Activated CD4-positive, alpha-beta memory T cell treated with anti-CD3 and anti-CD28 coated beads for 36 hours (primary cell): ENCODE results near the gene SAFB. TPM values are rescaled to one million over a fixed set of nuclear protein-coding genes. Genes with fewer than 3 reads are reported as not detected.
A peak's percentile ranks its signal among the peaks of the same experiment; 100 is the strongest.
"Not testable (repeated sequence)": the region's sequence is repeated elsewhere in the genome, so short reads cannot be mapped to it uniquely, and the experiment has no call there.

Experiments used
- CTCF ChIA-PET: fragments of 350-600 bp; sonication (Branson Sonifier 250); formaldehyde crosslinking; loops from one replicate; lab custom pipeline; 2021; ENCODE audit warnings: antibody characterized with exemption, inconsistent platforms; lab: Charles Lee
- POLR2A ChIA-PET: fragments of 350-600 bp; sonication (Branson Sonifier 250); formaldehyde crosslinking; loops from one replicate; lab custom pipeline; 2021; ENCODE audit warnings: antibody characterized with exemption; lab: Charles Lee
- DNase-seq: peaks from one replicate; pipeline ENCODE4 v3.0.0-alpha.2; 2020
- H3K27ac Mint-ChIP-seq: one replicate; pipeline ENCODE4 v1.8.0; 2021; ENCODE audit warnings: mixed read lengths
- H3K27me3 Mint-ChIP-seq: one replicate; pipeline ENCODE4 v1.8.0; 2021; ENCODE audit warnings: mixed read lengths
- H3K36me3 Mint-ChIP-seq: one replicate; pipeline ENCODE4 v1.8.0; 2021; ENCODE audit warnings: mixed read lengths
- H3K4me1 Mint-ChIP-seq: one replicate; pipeline ENCODE4 v1.8.0; 2021; ENCODE audit warnings: low read depth, mixed read lengths
- H3K4me3 Mint-ChIP-seq: one replicate; pipeline ENCODE4 v1.8.0; 2021; ENCODE audit warnings: mild to moderate bottlenecking, mixed read lengths
- H3K9me3 Mint-ChIP-seq: one replicate; pipeline ENCODE4 v1.8.0; 2021; ENCODE audit warnings: mixed read lengths
- intact Hi-C: fragments of 100-400 bp; cut with micrococcal nuclease; formaldehyde crosslinking; loops from one replicate; pipeline ENCODE4 v1.15.1; 2023
- total RNA-seq, 2 experiments: library from RNA; stranded (reverse); gene quantifications; one replicate each; pipeline ENCODE4 v1.2.3, GENCODE V29; 2021

Gene SAFB
- total RNA-seq, 2 experiments from 2014 or later: 103 to 113 TPM

GRCh38 chr19:5607318-5608275 is 15.3 kb upstream of the SAFB start:
- CTCF ChIA-PET: no interaction called here
- DNase-seq: no peak
- Mint-ChIP-seq H3K9me3 (no peaks in the 10 kb centered on the region), H3K4me1 (peaks cover 13% of the 10 kb centered on the region), H3K27me3 (no peaks in the 10 kb centered on the region), H3K36me3 (peaks cover 70% of the 10 kb centered on the region), H3K27ac (peak overlapping the region; percentile 38), H3K4me3 (no peak overlapping the region)
- POLR2A ChIA-PET: interaction anchor here (1.0 kb wide), 1 partner anchor 15 kb away, joined by 3 read pairs; the partner anchor contains the start of genes SAFB and SAFB2
- intact Hi-C loops: no loop called here

DNA sequence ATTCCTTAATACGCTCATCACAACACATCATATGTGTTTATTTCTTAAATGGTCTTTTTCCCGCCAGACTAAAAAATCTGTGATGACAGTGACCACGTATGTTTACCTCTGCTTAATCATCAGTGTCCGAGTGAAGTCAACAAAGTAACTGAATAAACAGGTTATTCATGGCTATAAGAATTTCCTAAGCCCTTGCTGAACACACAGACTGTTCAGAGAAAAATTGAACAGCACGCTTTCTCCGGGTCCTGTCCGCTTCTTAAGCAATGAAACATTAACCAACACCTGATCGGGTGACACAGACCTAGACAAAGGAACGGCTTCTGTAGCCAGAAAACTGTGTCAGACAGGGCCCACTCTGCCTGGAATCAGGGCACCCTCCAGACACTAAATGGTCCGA is 14.6 kb upstream of the SAFB start:
- POLR2A ChIA-PET: interaction anchor here (1.0 kb wide), 1 partner anchor 14 kb away, joined by 3 read pairs; the partner anchor contains the start of genes SAFB and SAFB2
- peaks cover 13% of the 10 kb centered on the region for H3K4me1 Mint-ChIP-seq
- no peak overlapping the region for H3K27ac Mint-ChIP-seq
- H3K27me3 Mint-ChIP-seq: no peaks in the 10 kb centered on the region
- intact Hi-C loops: no loop called here
- CTCF ChIA-PET: no interaction called here
- no peaks in the 10 kb centered on the region for H3K9me3 Mint-ChIP-seq
- DNase-seq: no peak
- H3K36me3 Mint-ChIP-seq: peaks cover 73% of the 10 kb centered on the region
- no peak overlapping the region for H3K4me3 Mint-ChIP-seq

DNA sequence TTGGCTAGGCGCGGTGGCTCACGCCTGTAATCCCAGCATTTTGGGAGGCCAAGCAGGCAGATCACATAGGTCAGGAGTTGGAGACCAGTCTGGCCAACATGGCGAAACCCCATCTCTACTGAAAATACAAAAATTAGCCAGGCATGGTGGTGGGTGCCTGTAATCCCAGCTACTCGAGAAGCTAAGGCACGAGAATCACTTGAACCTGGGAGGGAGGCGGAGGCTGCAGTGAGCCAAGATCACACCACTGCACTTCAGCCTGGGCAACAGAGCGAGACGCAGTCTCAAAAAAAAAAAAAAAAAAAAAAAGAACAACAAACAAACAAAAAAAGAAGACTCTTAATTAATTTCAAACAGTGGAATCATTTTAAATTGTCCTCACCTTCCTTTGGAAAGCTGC is 14.1 kb upstream of the SAFB start:
- H3K27ac Mint-ChIP-seq, POLR2A ChIA-PET, H3K9me3 Mint-ChIP-seq, DNase-seq, intact Hi-C loops, H3K4me3 Mint-ChIP-seq, CTCF ChIA-PET, H3K27me3 Mint-ChIP-seq: not testable (repeated sequence)
- peaks cover 13% of the 10 kb centered on the region for H3K4me1 Mint-ChIP-seq
- peaks cover 73% of the 10 kb centered on the region for H3K36me3 Mint-ChIP-seq

DNA sequence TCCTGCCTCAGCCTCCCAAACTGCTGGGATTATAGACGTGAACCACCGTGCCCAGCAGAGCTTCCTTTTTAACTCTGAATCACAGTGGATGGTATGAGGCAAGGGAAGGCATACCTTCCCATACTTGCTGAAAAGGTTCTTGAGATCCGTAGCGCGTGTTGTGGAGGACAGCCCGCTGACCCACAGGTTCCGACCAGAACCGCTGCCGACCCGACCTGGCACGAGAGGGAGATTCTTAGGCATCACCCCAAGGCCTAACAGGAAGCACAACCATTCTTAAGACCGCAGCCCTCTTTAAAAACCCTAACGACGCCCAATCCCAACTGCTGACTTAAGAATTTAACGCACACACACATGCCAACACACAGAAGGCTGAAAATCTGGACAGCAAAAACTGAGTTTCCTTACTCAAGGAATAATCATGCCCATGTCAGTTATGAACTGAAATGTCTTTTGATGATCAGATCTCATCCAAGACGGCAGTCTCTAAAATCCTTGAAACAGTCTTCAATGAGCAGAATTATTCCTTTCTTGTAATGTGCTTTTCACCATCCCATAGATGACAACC is 12.9 kb upstream of the SAFB start:
- Mint-ChIP-seq H3K36me3 (peaks cover 75% of the 10 kb centered on the region), H3K27me3 (no peaks in the 10 kb centered on the region), H3K9me3 (no peaks in the 10 kb centered on the region), H3K4me1 (peaks cover 13% of the 10 kb centered on the region), H3K27ac (no peak overlapping the region), H3K4me3 (no peak overlapping the region)
- DNase-seq: no peak
- CTCF ChIA-PET: no interaction called here
- POLR2A ChIA-PET: no interaction called here
- intact Hi-C loops: no loop called here

GRCh38 chr19:5612891-5613865 is 9.7 kb upstream of the SAFB start:
- ChIA-PET POLR2A (no interaction called here), CTCF (no interaction called here)
- H3K27me3 Mint-ChIP-seq: no peaks in the 10 kb centered on the region
- no peak for DNase-seq
- intact Hi-C loops: no loop called here
- H3K9me3 Mint-ChIP-seq: no peaks in the 10 kb centered on the region
- H3K36me3 Mint-ChIP-seq: peaks cover 76% of the 10 kb centered on the region
- H3K27ac Mint-ChIP-seq: peak overlapping the region; percentile 3
- peaks cover 10% of the 10 kb centered on the region for H3K4me1 Mint-ChIP-seq
- no peak overlapping the region for H3K4me3 Mint-ChIP-seq

DNA sequence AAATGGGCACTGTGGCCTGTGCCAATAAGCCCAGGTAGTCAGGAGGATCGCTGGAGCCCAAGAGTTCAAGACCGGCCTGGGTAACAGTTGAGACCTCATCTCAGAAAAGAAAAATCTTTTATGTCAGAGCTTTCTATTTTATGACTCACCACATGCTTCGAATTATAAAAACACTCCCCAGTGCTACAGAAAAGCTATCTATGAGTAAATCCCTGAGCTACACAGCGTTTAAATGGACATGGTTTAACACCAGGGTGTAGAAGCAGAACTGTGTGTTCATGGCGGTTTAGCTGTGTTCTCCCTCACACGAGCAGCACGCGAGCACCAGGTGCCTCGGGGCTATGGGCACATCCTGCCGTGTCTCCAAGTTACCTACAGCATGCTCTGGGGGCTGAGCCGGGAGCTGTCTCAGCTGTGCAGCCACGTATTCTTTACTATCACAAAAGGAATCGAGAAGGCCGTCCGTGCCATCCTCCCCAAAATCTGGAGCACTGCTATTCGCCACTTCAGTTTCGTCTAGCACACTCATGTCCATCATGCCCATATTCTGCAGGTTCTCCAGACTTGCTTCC is 7.0 kb upstream of the SAFB start:
- POLR2A ChIA-PET: no interaction called here
- Mint-ChIP-seq H3K27me3 (no peaks in the 10 kb centered on the region), H3K36me3 (peaks cover 69% of the 10 kb centered on the region), H3K27ac (no peak overlapping the region), H3K4me1 (peaks cover 32% of the 10 kb centered on the region), H3K4me3 (no peak overlapping the region), H3K9me3 (no peaks in the 10 kb centered on the region)
- DNase-seq: no peak
- CTCF ChIA-PET: interaction anchor here (0.7 kb wide), 1 partner anchor 588 kb away, joined by 3 read pairs; no protein-coding TSS in a partner anchor
- intact Hi-C loops: no loop called here

DNA sequence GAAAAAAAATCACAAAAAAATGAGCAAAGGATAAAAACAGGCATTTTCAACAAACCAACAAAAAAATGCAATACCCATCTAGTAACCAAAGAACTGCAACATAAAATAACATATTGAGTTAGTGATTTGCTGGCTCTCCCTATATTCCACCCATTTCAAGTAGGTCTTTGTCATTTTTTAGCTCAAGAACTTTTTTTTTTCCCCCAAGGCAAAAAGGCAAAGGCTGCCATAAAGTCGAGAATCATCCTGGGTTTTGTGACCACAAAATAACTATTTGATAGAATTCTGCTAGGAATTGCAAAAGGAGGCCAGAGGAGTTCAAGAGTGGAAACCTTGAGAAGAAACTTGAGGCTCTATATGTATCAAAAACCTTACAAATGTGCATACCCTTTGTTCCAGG is 5.8 kb upstream of the SAFB start:
- H3K36me3 Mint-ChIP-seq: peaks cover 69% of the 10 kb centered on the region
- intact Hi-C loops: no loop called here
- DNase-seq: no peak
- CTCF ChIA-PET: interaction anchor here (0.6 kb wide), 2 partner anchors 21 to 37 kb away, joined by 3 read pairs; no protein-coding TSS in a partner anchor
- H3K27me3 Mint-ChIP-seq: no peaks in the 10 kb centered on the region
- POLR2A ChIA-PET: no interaction called here
- no peak overlapping the region for H3K4me3 Mint-ChIP-seq
- no peak overlapping the region for H3K27ac Mint-ChIP-seq
- no peaks in the 10 kb centered on the region for H3K9me3 Mint-ChIP-seq
- H3K4me1 Mint-ChIP-seq: peaks cover 39% of the 10 kb centered on the region

- POLR2A ChIA-PET: no interaction called here
- H3K36me3 Mint-ChIP-seq: peaks cover 62% of the 10 kb centered on the region
- peaks cover 3% of the 10 kb centered on the region for H3K27me3 Mint-ChIP-seq
- intact Hi-C loops: no loop called here
- no peak for DNase-seq
- H3K27ac Mint-ChIP-seq: no peak overlapping the region
- no peaks in the 10 kb centered on the region for H3K9me3 Mint-ChIP-seq
- H3K4me1 Mint-ChIP-seq: peaks cover 39% of the 10 kb centered on the region
- CTCF ChIA-PET: no interaction called here
- H3K4me3 Mint-ChIP-seq: no peak overlapping the region
Observed at GRCh38 chr19:5618591-5618990, 4.3 kb upstream of the SAFB start.

DNA sequence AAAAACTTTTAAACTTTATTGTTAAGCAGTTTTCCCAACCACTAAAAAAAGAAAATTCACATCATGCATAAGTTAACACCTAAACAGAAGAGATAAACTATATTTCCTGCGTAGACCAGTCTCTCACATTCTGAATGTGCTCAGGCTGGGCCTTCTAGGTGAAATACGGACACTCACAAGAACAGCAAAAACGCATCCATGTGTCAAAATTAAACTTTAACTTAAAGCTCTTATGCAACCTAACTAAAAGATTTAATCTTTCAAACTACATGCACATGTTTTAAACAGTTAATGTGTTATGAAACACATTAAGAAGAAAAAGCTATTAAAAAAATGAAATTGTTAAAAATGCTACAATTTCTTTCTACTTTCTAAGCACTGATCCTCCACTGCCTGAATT is 2.9 kb upstream of the SAFB start:
- intact Hi-C loops: no loop called here
- Mint-ChIP-seq H3K27me3 (peaks cover 3% of the 10 kb centered on the region), H3K27ac (peak overlapping the region; percentile 34), H3K4me1 (peaks cover 45% of the 10 kb centered on the region), H3K9me3 (no peaks in the 10 kb centered on the region), H3K4me3 (peak overlapping the region; percentile 100), H3K36me3 (peaks cover 61% of the 10 kb centered on the region)
- ChIA-PET POLR2A (no interaction called here), CTCF (interaction anchor here (1.2 kb wide), 1 partner anchor 16 kb away, joined by 3 read pairs; no protein-coding TSS in a partner anchor)
- no peak for DNase-seq

DNA sequence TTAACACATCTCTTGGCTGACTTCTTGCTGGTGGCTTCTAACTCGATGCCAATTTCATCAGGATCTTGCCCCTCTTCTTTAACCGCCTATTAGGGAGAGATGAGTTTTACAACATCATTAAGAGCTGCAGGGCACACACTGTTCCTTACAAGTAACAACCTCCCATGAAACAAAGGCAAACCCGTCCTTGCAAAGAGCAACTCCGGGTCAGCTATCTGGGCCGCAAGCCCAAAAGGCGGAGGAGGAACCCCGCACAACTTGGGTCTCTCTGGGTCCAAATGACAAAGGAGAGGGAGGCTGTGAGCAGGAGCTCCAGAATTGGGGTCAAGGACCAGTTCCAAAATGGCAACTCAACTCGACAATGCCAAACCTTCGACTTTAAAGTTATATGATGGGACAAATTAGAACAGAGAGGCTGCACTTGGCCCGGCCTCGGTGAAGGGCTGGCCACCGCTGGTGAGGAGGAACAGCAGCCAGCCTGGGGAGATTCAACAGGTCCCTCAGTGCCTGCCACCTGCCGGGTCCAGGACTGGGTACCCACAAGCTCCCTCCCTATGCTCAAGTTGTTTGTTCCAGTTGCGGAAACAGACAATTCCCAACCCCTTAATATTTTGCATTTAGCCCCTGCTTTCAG is 1.5 kb upstream of the SAFB start:
- DNase-seq: no peak
- intact Hi-C loops: no loop called here
- Mint-ChIP-seq H3K4me3 (peak overlapping the region; percentile 100), H3K27me3 (peaks cover 3% of the 10 kb centered on the region), H3K4me1 (peaks cover 60% of the 10 kb centered on the region), H3K27ac (peak overlapping the region; percentile 92), H3K36me3 (peaks cover 64% of the 10 kb centered on the region), H3K9me3 (no peaks in the 10 kb centered on the region)
- ChIA-PET POLR2A (interaction anchor here (1.8 to 3.0 kb wide), 4 partner anchors 58 to 282 kb away, joined by 5 to 24 read pairs (median 12); partner anchors contain the start of genes CATSPERD, LONP1, NDUFA11 and RPL36), CTCF (interaction anchor here (1.1 to 2.5 kb wide), 4 partner anchors 27 to 267 kb away, joined by 3 to 11 read pairs (median 5); partner anchors contain the start of genes NRTN and RPL36)
